ENCODE results near the gene TRNP1.

DNA sequence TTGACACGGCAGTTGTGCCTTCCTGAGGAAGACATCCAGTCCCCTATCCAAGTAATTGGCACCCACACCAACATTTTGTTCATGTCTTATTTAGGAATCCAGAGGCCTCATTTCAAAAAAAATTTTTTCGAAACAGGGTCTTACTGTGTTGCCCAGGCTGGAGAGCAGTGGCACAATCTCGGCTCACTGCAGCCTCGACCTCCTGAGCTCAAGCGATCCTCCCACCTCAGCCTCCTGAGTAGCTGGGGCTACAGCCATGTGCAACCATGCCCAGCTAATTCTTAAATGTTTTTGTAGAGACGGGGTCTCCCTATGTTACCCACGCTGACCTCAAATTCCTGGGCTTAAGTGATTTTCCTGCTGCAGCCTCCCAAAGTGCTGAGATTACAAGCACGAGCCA is 9.2 kb upstream of the TRNP1 start:
- TF ChIP-seq, protein P1, sequence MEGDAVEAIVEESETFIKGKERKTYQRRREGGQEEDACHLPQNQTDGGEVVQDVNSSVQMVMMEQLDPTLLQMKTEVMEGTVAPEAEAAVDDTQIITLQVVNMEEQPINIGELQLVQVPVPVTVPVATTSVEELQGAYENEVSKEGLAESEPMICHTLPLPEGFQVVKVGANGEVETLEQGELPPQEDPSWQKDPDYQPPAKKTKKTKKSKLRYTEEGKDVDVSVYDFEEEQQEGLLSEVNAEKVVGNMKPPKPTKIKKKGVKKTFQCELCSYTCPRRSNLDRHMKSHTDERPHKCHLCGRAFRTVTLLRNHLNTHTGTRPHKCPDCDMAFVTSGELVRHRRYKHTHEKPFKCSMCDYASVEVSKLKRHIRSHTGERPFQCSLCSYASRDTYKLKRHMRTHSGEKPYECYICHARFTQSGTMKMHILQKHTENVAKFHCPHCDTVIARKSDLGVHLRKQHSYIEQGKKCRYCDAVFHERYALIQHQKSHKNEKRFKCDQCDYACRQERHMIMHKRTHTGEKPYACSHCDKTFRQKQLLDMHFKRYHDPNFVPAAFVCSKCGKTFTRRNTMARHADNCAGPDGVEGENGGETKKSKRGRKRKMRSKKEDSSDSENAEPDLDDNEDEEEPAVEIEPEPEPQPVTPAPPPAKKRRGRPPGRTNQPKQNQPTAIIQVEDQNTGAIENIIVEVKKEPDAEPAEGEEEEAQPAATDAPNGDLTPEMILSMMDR (conservative IDR thresholded peaks at IDR 0.05): no peak
- TF ChIP-seq EZH2 (IDR thresholded peaks at IDR 0.05; ENCODE audit: low read depth): no peak

Measured in PC-9 (cell line).